ENCODE results near the gene EFHC1.

EFHC1 gene

DNA sequence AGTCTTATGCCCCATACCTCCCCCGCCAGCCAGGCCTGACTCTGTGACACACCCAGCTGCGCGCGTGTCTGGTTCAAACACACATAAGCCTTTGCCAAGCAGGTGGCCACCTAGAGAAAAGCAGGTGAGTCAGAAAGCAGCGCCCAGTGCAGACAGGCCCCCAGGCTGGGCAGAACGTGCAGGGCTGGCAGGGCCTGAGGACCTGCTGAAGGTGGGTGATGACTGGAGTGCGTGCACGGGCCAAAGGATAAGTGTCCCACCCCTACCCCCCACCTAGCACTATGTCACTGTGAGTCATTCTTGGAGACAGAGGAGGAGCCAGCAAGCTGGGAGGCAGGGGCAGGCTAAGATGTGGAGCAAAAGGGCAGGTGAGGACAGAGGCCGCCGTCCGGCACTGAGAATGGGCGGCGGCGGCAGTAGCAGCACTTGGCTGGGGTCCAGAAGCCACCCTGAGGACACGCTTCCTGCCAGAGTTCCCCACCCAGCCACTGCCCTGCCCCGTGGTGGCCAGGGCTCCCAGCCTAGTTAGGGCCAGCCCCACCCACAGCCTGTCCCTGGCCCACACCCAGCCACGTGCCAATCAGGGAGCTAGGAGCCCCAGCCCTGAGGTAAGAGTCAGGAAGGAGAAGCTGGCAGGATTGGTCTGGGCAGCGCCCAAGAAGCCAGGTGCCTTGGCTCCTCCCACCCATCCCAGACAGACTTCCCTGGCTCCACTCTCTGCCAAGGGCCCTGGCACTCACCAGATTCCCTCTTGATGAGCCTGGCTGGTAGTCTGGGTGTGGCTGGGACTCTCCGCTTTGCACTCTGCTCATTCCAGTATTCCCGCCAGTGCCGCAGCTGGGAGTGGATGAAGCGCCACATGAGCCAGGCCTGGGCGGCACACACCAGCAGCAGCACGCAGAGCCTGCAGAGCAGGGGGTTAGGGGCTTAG, 84.0 kb downstream of the EFHC1 start:
- DNase-seq: peak; percentile 98

DNA sequence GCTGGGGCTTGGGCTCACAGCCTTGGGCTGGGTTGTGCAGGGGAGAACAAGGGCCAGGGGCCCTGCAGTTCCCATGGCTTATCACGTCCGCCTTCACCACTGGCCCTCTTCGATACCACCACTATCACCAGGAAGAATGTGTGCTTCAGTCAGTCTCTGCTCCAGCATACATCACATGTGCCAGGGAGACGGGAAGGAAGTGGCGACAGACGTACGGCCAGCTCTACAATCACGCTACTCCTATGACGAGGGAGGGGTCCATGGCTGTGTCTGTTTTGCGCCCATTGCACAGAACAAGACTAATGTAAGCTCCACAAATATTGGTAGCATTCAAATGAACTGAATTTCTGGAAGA, 84.6 kb downstream of the EFHC1 start:
- DNase-seq: peak; percentile 64

DNA sequence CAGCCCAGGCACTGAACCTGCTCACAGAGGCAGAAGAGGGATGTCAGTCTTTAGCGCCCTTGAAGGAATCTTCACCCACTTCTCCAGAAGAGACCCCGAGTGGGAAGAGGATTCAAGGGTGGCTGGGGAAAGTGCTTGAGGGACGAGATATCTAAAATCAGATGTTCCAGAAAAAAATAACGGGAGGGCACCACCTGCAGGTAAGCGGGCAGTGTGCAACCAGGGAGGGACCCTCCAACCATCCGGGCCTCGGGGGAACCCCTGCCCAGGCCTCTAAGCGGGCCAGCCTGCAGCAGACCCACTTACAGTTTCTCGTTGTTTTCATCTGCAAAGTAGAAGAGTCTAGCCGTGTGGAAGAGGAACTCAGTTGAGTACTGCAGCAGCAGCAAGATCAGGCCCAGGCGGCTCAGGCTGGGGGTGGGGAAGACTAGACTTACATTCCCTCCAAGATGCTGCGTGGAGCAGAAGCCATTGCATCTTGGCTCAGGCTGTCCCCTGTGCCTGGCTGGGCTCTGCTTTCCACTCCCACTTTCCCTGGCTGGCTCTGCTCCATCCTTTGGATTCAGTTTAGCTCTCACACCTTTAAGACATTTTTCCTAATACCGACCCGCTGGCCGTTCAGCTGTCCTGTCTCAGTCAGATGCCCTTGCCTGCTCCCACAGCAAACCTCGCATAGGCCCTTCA, 85.7 kb downstream of the EFHC1 start:
- no peak for DNase-seq

DNA sequence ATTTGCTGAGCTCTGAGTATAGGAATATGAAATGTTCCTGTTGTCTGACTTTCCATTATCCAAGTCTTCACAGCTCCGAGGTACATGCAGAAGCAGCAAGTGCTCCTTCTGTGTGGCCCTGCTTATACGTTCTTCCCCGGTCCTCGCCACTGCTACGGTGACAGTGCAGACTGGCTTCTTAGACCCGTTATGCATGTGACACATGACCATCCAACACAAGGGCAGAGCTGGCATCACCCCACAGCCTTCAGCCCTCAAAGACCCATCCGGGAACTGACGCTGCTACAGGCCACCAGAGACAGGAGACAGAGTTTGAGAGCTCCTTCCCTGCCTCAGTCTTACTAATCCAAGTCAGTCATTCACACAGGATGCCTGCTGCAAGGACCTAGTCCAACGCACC, 86.3 kb downstream of the EFHC1 start:
- DNase-seq: no peak

DNA sequence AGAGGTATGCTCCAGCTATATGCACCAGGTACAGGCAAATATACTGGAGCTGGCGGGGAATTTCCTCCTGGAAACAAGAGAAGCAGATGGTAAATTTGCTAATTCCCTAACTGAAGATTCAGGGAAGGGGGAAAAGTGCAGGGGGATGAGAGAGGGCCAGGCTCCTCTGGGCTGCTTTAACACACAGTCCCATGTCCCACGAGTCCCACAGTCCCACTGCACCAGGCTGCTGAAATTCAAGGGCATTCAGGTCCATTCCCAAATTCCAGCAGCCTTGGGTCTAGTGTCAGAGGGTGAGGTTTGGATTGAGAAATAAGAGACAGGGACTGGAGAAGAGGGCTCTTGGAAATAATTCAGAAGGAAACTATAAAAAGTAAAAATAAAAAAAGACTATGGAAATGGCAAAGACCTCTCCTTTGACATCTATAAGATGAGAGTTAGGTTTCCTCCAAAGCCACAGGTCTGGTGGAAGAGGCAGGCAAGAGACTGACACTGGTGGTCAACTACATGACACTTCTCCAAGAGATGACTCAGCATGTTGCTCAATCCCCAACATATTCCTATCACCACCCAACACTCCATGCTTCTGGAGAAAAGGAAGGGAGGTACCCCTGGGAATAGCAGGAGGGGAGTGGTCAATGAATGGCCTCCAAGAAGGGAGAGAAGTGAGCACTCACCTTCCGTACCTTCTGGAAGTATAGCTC, 87.6 kb downstream of the EFHC1 start:
- DNase-seq: no peak

DNA sequence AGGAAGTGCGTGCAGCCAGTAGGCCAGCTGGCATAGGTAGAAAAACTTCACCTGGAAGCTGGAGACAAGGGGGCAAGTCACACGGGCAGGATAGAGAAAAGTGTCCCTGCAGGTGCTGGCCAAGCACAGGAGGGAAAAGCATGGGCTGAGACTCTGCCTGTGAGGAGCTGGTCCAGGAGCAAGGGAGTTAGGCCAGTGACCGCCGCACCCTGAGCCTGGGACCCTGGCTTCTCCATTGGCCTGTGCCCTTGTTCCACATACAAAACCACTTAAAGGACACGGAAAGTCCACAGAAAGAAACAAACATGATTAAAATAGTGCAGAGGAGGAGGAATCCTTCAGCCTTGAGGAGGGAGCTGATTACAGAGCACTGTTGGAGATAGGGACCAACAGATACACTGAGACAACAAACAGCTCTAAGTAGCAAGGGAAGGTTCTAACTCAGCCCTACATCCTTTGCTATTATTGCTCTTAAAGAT, 88.2 kb downstream of the EFHC1 start:
- DNase-seq: no peak

DNA sequence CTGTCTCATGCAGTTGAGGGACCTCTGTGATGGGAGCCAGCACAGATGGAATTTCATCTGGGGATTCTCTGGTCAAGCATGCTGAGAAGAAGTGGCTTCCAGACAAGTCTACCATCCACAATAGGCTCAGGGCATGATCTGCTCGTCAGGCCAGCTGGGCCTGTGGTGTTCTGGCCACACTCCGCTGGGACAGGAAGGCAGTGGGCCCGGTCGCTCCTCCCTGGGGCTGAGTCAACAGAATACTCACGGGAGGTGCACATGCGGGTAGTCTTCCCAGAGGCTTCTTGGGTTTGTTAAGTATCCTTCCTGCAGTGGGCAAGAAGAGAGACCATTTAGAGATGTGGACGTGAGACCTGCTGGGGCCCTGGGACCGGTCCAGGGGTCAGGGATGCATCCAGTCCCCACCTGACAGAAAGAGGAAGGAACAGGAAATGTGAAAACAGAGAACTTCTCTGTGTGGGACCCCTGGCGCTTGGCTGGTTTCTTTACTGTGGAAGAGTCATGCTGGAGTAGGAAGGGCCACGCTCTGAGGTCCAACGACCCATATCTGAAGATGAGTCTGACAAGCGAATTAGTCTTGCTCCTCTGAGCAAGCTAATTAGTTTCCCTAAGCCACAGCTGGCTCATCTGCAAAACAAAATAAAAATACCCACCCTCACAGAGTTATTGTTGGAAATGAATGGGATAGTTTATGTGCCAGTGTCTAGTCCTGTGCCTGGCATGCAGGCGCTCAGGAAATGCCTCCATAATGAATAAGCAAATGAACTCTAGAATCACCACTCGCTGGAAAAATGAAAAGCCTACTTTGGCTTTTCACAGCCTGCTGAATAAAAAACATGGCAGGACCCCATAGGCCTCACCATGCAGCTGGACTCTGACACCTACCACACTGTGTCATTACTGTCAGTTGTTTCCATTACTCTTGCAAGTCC, 89.4 kb downstream of the EFHC1 start:
- DNase-seq: no peak

DNA sequence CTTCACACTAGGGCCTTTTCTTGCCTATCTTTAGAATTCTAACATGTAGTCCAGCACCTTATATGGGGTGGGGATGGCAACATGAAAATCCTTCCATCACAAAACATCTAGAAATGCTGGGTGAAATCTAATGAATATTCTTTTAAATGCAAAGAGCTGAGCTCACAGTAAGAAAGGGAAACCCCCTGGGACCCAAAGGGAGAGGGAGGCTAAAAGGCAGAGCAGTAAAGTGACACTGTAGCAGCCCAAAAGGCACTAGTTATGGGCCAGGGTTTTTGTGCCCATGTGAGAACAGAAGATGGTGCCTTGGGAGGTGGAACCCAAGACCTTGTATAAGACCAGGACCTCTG, 90.0 kb downstream of the EFHC1 start:
- DNase-seq: no peak

DNA sequence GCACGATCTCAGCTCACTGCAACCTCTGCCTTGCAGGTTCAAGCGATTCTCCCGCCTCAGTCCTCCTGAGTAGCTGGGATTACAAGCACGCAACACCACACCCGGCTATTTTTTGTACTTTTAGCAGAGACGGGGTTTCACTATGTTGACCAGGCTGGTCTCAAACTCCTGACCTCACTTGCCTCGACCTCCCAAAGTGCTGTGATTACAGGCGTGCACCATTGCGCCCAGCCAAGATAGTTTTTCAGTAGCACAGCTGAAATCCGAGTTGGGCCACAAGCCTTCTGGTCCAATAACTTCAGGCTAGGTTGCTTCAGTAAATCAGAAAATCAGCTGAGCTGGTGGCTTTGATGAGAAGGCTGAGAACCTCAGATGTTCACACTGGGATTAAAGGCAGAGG, 91.0 kb downstream of the EFHC1 start:
- DNase-seq: no peak

DNA sequence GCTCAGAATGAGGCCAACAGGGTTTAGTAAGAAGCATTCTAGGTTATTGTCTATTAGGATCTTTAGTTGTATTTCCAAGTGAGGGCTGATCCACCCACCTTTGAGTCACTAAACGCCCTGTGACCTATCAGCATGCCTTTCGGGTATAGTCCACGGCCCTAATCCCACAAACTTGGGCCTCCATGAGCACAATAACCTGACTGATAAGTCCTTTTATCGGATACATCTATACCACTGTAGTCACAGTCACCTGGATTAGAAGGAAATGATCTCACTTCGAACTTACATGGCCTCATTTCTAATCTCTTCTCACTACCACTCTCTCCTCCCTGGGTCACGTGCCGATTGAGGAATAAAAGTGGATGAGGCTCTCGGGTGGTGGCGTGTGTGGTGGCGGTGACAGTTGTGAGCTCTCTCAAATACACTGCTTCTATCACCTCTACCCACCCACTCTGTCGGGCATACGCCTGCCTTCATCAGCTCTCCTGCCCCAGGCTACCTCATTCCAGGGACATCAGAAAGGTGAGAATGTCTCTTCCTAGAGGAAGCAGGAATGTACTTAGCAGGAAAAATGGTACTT, 91.5 kb downstream of the EFHC1 start:
- no peak for DNase-seq

DNA sequence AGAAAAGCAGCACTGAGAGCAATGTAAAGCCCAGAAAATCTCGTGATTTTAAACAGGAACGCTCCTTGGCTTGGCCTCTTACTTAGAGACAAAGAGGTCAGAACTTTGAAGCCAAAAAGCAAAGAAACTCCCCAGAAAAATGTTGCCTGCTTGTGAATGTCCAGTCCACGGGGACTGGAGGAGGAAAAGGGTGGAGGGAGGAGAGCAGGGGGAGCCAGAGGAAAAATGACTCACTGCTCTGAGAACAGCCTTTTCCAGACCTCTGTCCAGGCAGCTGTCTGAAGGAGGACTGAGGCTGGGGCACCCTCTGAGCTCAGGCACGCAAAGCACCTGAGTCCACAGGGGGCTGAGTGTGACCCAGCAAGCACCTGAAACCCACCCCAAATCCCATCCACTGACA, 92.1 kb downstream of the EFHC1 start:
- peak; percentile 12 for DNase-seq

DNA sequence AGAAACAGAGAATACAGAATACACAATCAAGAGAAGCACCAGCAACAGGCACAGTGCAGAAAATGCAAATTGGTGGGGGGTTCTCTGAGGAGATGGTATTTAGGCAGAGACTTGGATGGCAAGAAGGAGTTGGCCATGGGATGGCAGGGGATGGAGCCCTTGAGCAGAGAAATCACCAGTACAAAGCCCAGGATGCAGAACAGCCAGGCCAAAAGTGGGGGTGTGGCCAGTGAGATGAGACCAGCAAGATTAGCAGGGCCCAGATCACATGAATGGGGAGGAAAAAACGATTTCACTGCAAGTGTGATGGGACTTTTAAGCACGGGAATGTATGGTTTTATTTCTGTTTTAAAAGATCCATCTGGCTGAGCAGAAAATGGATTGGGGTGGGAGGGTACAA, 93.3 kb downstream of the EFHC1 start:
- no peak for DNase-seq

DNA sequence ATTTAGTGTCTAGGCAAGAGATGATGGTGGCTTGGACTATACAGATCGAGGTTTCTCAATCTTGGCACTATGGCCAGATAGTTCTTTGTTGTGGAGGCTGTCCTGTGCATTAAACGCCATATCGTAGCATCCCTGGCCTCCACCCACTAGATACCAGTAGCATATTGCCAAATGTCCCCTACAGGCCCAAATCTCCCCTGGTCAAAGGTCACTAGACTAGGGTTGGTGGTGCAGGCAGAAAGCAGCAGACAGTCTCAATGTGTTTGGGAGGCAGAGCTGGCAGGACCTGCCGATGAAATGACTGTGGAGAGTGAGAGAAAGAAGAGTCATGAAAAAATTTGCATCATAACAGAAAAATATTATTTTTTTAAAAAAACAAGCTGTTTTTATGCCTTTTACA, 93.8 kb downstream of the EFHC1 start:
- DNase-seq: no peak

DNA sequence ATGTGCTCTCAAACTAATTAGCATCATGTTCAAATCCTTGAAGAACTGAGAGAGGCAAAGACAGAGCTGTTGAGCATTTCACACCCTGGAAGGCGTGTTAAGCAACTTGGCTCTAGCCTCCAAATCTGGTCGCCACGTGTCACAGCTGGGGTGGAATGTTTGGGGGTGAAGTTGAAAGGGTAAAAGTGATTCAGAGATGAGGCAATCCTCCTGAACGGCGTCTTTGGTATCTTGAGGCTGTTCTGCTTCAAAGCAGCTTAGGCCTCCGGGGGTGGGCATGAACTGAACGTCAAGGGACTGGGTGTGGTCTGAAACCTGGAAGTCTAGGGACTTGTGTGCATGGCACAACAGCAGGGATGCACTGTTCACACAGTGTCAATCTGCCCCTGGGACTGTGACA, 94.4 kb downstream of the EFHC1 start:
- no peak for DNase-seq

DNA sequence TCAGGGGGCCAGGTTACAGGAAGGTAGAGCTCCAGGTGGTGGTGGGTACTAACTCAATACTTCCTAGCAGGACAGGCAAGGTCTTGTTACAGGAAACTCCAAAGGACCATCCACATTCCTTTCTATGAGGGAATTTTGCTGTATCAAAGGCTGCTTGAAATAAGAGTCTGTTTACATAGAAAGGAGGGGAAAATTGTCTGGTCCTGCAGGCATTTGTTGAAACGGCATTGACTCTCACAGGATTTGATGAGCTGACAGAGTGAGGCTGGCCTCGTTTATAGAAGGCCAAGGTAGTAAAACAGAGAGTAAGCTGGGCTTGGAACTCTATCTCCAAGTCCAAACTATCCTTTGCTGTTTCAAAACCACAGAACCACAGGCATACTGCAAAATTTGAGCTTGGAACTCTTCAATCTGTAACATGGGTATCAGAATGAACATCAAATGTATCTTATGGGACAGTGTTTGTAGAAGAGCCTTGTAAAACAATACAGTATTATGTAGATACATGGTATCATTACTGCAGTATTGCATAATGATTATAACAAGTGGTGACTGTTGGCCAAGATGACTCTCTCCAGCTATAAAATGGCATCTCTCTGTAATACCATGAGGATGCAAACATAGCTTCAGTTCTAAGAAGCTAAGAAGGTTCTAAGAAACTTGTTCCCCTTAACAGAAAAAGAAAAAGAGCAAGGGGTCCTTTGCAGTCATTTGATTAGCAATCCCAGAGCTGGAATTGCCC, 95.2 kb downstream of the EFHC1 start:
- DNase-seq: peak; percentile 13

DNA sequence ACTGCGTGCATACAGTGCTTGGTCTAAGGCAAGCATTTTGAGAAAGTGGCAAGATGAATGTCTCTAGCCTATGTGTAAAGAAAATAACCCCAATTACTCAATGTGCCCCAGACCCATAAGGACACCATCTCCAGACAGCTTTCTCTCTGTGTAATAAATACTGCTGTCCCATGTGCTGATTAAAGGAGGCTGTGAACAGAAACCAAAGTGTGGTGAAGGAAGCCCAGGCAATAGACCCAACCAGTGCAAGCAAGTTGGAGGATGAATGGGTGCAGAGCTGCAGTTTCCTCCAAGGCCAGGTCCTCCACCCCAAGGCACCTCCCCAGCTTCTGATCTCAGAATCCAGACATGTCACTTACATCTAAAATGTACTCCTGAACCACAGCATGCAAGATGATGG, 96.1 kb downstream of the EFHC1 start:
- no peak for DNase-seq

DNA sequence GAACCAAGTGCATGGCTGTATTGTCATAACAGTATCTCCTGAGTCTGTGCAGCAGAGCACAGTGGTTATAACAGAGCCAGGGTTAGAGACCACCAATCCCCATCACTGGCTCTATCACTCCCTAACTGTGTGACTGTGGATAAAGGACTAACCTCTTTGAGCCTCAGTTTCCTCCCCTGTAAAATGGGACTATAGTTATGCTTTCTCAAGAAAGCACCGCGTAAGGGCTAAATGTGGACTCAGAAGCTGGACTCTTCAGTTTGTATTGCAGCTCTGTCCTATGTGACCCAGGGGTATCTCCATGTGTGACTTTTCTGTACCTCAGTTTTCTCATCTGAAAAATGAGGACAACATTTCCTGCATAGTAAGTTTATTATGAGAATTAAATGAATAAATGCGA, 96.8 kb downstream of the EFHC1 start:
- no peak for DNase-seq

DNA sequence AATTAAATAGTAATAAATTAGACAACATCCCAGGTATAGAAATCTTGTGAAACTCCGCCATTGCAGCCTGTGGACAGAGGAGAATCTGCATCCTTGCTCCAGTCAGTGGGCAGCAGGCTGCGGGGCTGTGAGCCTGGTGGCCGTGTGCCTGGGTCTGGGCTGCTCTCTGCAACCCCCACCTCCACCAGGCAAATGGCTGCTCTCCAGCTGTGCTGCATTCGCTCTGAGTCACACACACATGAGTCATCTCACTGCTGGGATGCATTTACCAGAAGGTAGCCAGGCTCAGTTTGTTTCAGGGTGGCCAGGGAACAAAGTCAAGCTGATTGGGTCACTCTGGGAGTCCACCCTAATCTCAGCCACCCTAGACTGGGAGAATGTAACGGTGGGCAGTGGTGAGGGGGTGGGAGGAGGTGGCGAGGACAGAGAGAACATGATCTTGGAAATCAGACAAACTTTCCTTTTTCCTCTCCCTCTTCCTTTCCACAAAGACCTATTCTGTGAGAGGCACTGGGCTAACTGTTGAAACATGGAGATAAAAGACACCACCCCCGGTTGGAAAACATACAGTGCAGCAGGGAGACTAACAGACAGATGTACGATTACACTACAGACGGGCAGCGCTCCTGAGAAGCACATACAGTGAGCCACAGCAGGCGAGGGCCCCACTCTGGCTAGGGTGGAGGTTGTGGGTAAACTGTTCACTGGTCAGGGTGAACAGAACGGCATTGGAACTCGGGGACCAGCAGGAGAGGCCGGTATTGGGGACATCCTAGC, 97.5 kb downstream of the EFHC1 start:
- peak; percentile 93 for DNase-seq

DNA sequence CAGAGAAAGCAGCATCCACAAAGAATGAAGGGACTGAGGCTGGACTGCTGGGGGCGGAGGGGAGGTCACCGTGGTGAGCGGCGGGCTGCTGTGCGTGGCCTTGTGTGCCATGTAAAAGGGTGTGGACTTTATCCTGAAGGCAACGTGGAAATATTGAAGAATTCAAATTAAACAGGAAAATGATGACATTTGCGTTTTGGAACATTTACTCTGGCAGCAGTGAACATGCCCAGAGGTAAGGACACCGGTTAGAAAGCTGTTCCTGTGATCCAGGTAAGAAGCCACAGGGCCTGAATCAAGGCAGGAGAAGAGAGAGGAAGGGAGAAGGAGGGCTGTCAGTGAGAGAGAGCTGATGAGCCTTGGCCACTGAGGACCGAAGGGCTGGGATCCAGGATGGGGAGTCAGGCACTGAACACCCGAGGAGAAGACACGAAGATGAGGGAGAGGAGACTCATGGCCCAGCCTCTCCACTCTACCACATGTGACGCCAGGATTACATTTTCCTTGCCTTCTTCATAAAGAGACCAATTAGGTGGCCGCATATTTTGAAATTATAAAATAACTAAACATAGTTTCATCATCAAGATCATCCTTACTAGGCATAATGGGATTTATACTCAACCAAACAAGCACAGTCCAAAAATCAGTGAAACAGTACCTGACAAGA, 98.3 kb downstream of the EFHC1 start:
- no peak for DNase-seq

DNA sequence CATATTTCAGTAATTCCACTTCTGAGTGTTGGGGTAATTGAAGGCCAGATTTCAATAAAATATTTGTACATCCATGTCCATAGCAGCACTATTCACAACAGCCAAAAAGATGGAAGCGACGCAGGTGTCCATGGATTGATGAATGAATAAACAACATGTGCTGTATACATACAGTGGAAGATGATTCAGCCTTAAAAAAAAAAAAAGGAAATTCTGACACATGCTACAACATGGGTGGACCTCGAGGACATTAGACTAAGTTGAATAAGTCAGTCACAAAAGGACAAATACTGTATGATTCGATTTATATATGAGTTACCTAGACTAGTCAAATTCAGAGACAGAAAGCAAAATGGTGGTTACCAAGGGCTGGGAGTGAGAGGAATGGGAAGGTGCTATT, 99.5 kb downstream of the EFHC1 start:
- no peak for DNase-seq
